HG02973 (cell line): Measurements from ENCODE around the gene UIMC1.
"Not testable (repeated sequence)": the region's sequence is repeated elsewhere in the genome, so short reads cannot be mapped to it uniquely, and the experiment has no call there.

ENCODE experiments used
- ATAC-seq: cut with Tn5 transposase; IDR thresholded peaks from one replicate; pipeline ENCODE4 v1.9.1; 2021; ENCODE audit warnings: moderate library complexity; ENCODE audit not compliant: unreplicated experiment

UIMC1 gene

GRCh38 chr5:176873541-176874172 lies 132.9 kb downstream of the UIMC1 start:
- no peak for ATAC-seq

DNA sequence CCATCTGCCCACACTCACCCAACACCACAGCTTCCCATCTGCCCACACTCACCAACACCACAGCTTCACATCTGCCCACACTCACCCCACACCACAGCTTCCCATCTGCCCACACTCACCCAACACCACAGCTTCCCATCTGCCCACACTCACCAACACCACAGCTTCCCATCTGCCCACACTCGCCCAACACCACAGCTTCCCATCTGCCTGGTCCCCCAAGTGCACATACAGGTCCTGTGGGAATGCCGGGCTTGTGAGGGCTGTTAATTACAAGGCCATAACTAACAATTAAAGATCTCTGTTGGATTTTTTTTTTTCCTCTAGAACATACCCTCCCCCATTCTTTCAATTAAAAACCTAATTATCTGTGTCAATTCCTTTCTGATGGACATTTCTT lies 133.6 kb downstream of the UIMC1 start:
- not testable (repeated sequence) for ATAC-seq

DNA sequence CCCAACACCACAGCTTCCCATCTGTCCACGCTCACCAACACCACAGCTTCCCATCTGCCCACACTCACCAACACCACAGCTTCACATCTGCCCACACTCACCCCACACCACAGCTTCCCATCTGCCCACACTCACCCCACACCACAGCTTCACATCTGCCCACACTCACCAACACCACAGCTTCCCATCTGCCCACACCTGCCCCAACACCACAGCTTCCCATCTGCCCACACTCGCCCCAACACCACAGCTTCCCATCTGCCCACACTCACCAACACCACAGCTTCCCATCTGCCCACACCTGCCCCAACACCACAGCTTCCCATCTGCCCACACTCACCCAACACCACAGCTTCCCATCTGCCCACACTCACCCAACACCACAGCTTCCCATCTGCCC lies 134.0 kb downstream of the UIMC1 start:
- ATAC-seq = not testable (repeated sequence)

DNA sequence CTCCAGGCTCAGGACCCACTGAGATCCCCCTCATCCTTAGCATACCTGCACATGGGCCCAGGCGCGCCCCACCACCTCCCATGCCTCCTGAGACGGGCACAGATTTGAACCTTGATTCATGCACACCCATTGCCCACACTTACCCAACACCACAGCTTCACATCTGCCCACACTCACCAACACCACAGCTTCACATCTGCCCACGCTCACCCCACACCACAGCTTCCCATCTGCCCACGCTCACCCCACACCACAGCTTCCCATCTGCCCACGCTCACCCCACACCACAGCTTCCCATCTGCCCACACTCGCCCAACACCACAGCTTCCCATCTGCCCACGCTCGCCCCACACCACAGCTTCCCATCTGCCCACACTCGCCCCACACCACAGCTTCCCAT lies 135.9 kb downstream of the UIMC1 start:
- ATAC-seq = not testable (repeated sequence)

GRCh38 chr5:176870110-176870591 lies 136.4 kb downstream of the UIMC1 start:
- no peak for ATAC-seq

- ATAC-seq = no peak
Measured at GRCh38 chr5:176869501-176870109, 137.0 kb downstream of the UIMC1 start.

- no peak for ATAC-seq
Measured at GRCh38 chr5:176868731-176869130, 137.8 kb downstream of the UIMC1 start.

DNA sequence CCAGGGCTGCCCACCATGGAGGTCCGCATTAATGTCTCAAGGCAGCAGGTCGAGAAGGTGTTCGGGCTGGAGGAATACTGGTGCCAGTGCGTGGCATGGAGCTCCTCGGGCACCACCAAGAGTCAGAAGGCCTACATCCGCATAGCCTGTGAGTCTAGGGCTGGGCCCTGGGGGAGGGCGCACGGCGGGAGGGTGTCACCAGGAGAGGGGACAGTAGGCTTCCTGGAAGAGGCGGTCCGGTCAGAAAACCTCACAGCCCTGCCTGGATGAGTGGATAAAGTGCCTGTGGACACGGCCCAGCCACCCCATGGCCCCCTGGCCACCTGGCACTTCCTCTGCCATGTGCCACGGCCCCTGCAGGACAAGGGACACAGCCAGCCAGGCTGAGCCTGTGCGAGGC lies 138.5 kb downstream of the UIMC1 start:
- ATAC-seq = no peak

DNA sequence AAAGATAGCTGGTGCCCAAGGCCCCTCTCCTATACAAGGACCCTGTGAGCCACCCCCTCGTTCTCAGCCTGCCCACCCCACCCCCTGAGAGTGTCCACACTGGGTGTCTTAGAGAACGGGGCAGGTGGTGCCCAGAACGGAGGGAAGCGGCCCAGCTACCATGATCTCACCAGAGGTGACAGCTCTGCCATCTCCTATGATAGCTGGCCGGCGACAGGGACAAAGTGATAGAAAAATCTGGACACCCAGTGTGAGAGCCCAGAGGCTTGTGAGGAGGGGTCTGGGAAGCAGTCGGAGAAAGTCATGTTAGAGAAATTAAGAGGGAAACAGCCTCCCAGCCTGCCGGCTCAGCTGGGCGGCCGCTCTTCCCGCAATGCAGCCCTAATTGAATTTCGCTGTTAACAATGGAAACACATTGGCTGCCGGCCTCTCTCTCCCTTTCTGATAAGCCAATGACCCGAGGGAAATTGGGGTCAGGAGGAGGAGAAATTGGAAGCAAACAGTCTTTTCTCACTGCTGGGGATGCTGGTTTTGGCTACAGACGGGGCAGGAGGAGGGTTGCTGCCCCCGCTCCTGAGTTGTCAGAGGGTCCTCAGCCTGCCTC lies 139.8 kb downstream of the UIMC1 start:
- ATAC-seq = no peak

GRCh38 chr5:176865964-176866363 lies 140.6 kb downstream of the UIMC1 start:
- no peak for ATAC-seq

DNA sequence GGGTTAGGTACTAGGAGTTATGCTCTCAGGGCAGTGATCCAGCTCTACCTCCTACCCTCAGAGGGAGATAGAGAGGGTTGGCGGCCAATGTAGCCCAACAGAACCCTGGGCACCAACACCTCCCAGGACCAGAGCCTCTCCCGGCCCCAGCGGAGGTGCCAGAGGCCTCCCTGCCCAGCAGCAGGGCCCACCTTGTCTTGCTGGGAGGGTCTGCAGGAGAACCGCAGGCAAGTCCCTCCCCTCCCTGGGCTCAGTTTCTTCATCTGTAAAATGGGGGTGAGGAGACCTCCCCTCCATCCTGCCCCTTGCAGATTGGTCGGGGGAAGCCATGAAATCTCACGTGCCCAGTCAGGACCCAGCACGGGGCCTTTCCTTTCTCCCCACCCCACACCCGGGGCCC lies 141.8 kb downstream of the UIMC1 start:
- no peak for ATAC-seq

GRCh38 chr5:176863765-176864098 lies 142.8 kb downstream of the UIMC1 start:
- ATAC-seq = no peak

DNA sequence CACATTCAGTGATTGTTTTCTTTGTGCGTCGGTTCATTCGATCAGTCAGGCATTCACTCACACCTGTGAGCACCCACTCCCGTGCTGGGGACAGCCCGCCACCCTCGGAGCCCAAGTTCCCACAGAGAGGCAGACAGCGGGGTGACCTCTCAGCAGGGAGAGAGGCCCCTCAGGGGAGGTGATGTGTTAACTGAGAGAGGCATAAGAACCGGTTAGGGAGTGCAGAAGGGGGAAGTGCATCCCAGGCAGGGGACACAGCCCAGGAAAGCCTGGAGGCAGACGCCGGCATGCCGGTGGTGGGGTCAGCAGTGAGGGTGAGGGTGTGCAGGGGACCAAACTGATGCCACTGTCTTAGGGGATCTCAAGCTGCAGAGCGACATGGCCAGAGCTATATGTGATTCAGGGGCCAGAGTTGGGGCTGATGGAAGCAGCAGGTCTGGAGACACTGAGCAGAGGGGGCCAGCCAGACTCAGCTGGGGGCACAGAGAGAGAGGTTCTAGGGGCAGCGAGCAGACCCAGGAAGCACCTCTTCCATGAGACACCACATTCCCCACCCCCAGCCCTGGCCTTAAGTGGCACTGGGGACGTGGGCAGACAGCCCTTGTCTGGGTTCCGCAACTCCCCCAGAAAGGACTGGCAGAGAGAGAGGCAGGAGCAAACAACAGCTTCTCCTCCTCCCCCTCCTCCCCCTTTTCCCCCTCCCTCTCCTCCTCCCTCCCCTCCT lies 143.4 kb downstream of the UIMC1 start:
- no peak for ATAC-seq

DNA sequence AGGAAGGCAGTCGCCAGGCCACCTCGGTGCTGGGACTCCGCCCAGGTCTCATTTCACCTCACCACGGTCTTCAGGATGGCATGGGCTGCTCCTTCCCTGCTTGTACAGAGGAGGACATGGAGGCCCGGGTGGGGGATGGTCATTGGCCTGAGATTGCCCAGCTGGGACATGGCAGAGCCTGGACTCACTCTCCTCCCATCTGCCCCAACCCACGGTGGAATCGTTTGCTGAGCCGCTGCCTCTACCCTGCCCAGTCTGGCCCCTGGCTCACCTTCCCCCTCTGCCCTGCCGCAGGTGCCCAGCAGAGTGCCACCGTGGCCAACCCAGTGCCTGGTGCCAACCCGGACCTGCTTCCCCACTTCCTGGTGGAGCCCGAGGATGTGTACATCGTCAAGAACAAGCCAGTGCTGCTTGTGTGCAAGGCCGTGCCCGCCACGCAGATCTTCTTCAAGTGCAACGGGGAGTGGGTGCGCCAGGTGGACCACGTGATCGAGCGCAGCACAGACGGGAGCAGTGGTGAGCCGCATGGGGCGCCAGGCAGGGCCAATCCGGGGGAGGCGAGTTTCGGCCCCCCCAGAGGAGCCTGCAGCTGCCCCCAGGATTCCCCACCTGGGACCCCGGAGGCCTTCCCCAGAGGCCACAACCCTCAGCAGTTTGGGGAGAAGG lies 144.1 kb downstream of the UIMC1 start:
- no peak for ATAC-seq

DNA sequence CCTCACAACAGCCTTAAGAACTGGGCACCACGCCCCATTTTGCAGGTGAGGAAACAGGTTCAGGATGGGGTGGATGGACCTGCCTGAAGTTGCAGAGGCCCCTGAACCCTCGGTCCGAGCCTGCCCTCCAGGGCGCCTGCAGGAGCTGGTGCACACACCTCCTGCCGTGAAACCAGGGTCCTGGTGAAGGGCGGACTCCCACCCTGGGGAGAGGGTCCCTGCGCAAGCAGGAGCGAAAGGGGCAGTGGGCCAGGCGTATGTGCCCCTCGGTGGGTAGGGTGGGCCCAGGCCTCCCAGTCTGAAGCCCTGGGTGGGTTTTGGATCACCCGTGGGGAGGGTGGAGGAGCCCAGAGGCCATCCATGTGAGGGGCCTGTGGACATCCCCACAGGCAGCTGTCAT lies 145.3 kb downstream of the UIMC1 start:
- no peak for ATAC-seq

- ATAC-seq = no peak
Measured at GRCh38 chr5:176860381-176860780, 146.2 kb downstream of the UIMC1 start.

DNA sequence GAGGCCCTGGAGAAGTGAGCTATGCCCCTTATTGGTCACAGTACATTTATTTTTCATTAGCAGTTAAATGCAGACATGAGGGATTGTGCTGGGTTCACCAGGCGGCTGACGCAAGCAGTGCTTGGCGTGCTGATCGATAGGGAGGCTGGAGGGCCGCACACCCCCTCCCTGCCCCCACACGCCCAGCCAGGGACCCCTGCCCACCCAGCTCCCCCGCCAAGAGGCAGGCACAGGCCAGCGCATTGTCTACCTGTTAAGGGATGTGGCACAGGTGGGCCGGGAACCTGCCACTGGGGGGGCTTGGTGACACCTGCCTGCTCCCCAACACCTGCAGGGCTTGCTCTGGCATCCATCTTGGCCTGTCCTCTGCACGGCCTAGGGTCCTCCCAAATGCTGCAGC lies 146.7 kb downstream of the UIMC1 start:
- no peak for ATAC-seq

DNA sequence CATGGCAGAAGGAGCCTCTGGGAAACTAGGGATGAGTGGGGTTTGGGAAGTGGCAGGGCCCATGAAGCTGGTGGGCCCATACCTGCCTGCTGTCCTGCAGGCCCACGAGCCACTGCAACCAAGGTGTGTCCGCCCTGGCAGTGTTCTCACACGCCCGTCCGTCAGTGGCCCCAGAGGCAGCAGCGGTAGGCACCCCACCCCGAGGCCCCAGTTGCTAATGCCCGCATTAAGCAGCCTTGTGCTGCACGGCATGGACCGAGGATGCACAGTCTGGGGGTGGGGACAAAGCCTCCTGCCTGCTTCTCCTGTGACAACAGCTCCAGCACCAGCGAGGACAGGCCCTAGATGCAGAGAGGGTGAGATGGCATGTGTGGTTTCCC lies 148.7 kb downstream of the UIMC1 start:
- no peak for ATAC-seq

GRCh38 chr5:176857216-176857893 lies 149.2 kb downstream of the UIMC1 start:
- no peak for ATAC-seq

- ATAC-seq = no peak
Measured at GRCh38 chr5:176856746-176857145, 149.8 kb downstream of the UIMC1 start.

- ATAC-seq = no peak
Measured at GRCh38 chr5:176855598-176855997, 151.0 kb downstream of the UIMC1 start.
